H1 (cell line): ENCODE data around the gene ZNF598. TPM values are rescaled to one million over a fixed set of nuclear protein-coding genes. Genes with fewer than 3 reads are reported as not detected.
A peak's percentile ranks its signal among the peaks of the same experiment; 100 is the strongest.

Experiments used
- BCL11A ChIP-seq, 2 experiments: IDR thresholded peaks; one replicate each; pipeline ENCODE4 v1.6.1; 2011; ENCODE audit warnings: low read depth in 2 of 2, low read length in 2 of 2, mild to moderate bottlenecking in 2 of 2
- CBX8 ChIP-seq: fragments of 300-800, 300-1000 bp; sonication (generic); IDR thresholded peaks from 2 replicates; pipeline ENCODE4 v1.7.1; 2016; ENCODE audit warnings: low read depth, low read length, borderline replicate concordance
- CHD1 ChIP-seq: IDR thresholded peaks from 2 replicates; pipeline ENCODE4 v1.6.1; 2012; ENCODE audit warnings: low read depth, low read length, improper control_type of control experiment
- CTBP2 ChIP-seq: IDR thresholded peaks from 2 replicates; pipeline ENCODE4 v1.7.0; 2011; ENCODE audit warnings: borderline replicate concordance, mild to moderate bottlenecking, moderate library complexity, mixed read lengths, low read length; ENCODE audit not compliant: insufficient read depth, insufficient read length
- EGR1 ChIP-seq: IDR thresholded peaks from 2 replicates; pipeline ENCODE4 v1.6.1; 2011; ENCODE audit warnings: low read depth, low read length, borderline replicate concordance
- FOSL1 ChIP-seq: IDR thresholded peaks from 2 replicates; pipeline ENCODE4 v1.6.1; 2011; ENCODE audit warnings: mild to moderate bottlenecking, low read depth, low read length, moderate library complexity; ENCODE audit not compliant: insufficient read depth
- HDAC6 ChIP-seq: IDR thresholded peaks from one replicate; pipeline ENCODE4 v1.7.1; 2012; ENCODE audit warnings: low read depth, mild to moderate bottlenecking, inconsistent platforms, low read length, moderate library complexity
- KDM4A ChIP-seq: IDR thresholded peaks from one replicate; pipeline ENCODE4 v1.7.1; 2012; ENCODE audit warnings: low read depth, mild to moderate bottlenecking, moderate library complexity, low read length, inconsistent platforms; ENCODE audit not compliant: severe bottlenecking
- NRF1 ChIP-seq: IDR thresholded peaks from 2 replicates; pipeline ENCODE4 v1.6.1; 2011; ENCODE audit warnings: mild to moderate bottlenecking, low read depth, low read length, improper control_type of control experiment
- POU5F1 ChIP-seq: IDR thresholded peaks from 2 replicates; pipeline ENCODE4 v1.6.1; 2011; ENCODE audit warnings: low read depth, mild to moderate bottlenecking, low read length, moderate library complexity
- RAD21 ChIP-seq, 2 experiments: IDR thresholded peaks in 1 of 2; conservative IDR thresholded peaks in 1 of 2; 2 replicates each; pipeline ENCODE4 v1.6.1; 2011; ENCODE audit warnings: low read depth in 2 of 2, low read length in 2 of 2, improper control_type of control experiment in 1 of 2, inconsistent platforms in 1 of 2, mild to moderate bottlenecking in 1 of 2, moderate library complexity in 1 of 2
- RFX5 ChIP-seq: IDR thresholded peaks from 2 replicates; pipeline ENCODE4 v1.6.1; 2011; ENCODE audit warnings: low read depth, low read length, improper control_type of control experiment, borderline replicate concordance
- SAP30 ChIP-seq: fragments of 300-600 bp; sonication (generic); IDR thresholded peaks from 2 replicates; pipeline ENCODE4 v1.7.1; 2012; ENCODE audit warnings: low read length, moderate library complexity, mild to moderate bottlenecking, inconsistent platforms; ENCODE audit not compliant: insufficient read depth, insufficient replicate concordance
- TCF12 ChIP-seq: IDR thresholded peaks from 2 replicates; pipeline ENCODE4 v1.6.1; 2011; ENCODE audit warnings: low read depth, mild to moderate bottlenecking, low read length
- YY1 ChIP-seq: IDR thresholded peaks from 2 replicates; pipeline ENCODE4 v1.6.1; 2011; ENCODE audit warnings: low read depth, mild to moderate bottlenecking, low read length
- ZNF274 ChIP-seq: IDR thresholded peaks from 2 replicates; pipeline ENCODE4 v1.7.0; 2012; ENCODE audit warnings: low read length, borderline replicate concordance; ENCODE audit errors: extremely low read depth
- polyA plus RNA-seq, 7 experiments: library from polyadenylated mRNA; depleted of rRNA in 3 of 7; stranded (reverse) in 5 of 7; unstranded in 2 of 7; fragments of >200 nt in 5 of 7; fragments of 200-250 nt in 2 of 7; gene quantifications; 1 replicate in 5 of 7; 2 replicates in 1 of 7; 4 replicates in 1 of 7; pipeline versions ENCODE4 v1.2.1 to v1.2.3, GENCODE V29; 2011 to 2013; ENCODE audit warnings: missing spikeins in 2 of 7, mixed read lengths in 2 of 7
- total RNA-seq: library from RNA; stranded (reverse); fragmentation: NEBNext Ultra II Directional; extraction: Animal tissue kit (Norgen Biotek cat#: 25700); gene quantifications from 2 replicates; pipeline ENCODE4 v1.2.1, GENCODE V29; 2021
- TF ChIP-seq, protein P1 (sequence below): IDR thresholded peaks from 2 replicates; pipeline ENCODE4 v1.6.1; 2012; ENCODE audit warnings: inconsistent platforms
- TF ChIP-seq, protein P2 (sequence below): IDR thresholded peaks from 2 replicates; pipeline ENCODE4 v1.6.1; 2011; ENCODE audit warnings: low read depth, mild to moderate bottlenecking, low read length; ENCODE audit not compliant: insufficient read depth
- TF ChIP-seq, protein P3 (sequence below), 3 experiments: IDR thresholded peaks; 1 replicate in 2 of 3; 2 replicates in 1 of 3; pipeline versions ENCODE4 v1.5.1 to v1.6.1; 2011; ENCODE audit warnings: low read length in 3 of 3, mild to moderate bottlenecking in 3 of 3, inconsistent platforms in 2 of 3, low read depth in 1 of 3, moderate library complexity in 1 of 3; ENCODE audit not compliant: insufficient read depth in 1 of 3; ENCODE audit errors: control extremely low read depth in 1 of 3

ZNF598 gene
- total and polyA plus RNA-seq, 2 of the 8 experiments (the other 6 are each of a cell fraction or from before 2014, with no cell fraction given): 29.3 to 47.6 TPM

DNA sequence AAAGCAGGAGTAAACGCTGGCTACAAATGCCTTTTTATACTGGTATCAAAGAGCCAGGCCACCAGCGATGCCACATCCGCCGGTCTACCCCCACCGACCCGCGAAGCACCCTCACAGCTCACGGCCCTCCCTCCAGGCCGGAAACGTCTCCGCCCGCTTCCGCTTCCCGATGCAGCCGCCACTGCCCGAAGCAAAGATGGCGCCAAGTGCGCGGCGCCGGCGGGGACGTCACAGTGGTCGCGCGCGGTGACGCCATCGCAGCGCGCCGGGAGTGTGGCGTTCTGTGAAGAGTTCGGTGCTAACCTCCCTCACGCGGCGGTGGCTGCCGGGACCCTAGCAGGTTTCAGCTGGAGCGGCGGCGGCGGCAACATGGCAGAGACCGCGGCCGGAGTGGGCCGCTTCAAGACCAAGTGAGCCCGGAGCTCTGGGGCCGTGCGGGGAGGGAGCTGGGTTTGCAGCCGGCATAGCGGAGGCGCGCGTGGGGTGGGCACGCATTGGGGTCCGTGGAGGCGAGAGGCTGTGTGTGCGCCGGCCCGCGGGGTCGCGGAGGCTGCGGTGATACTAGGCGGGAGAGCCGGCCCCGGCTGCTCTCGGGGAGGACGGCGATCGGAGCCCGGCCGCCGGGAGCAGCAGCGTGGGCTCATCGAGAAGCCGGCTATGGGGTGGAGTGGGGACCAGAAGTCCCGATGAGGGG, 37.7 kb downstream of the ZNF598 start, which contains the start of gene TBL3 (continued):
- TF ChIP-seq CTBP2: peak; percentile 46
- TF ChIP-seq CBX8: no peak
- peak; percentile 100 for TF ChIP-seq KDM4A
- TF ChIP-seq NRF1: no peak
- no peak; a peak in 1 of 4 replicates for TF ChIP-seq RAD21 (IDR thresholded peaks at IDR 0.05 in 1 of 2, conservative IDR thresholded peaks at IDR 0.05 in 1 of 2; ENCODE audit: low read depth in 2 of 2, low read length in 2 of 2)
- 0 out of 2 replicates have a peak, but pooled peaks have one; percentile 57 for TF ChIP-seq TCF12
- TF ChIP-seq HDAC6: no peak
- no peak for TF ChIP-seq FOSL1
- TF ChIP-seq POU5F1: no peak
- TF ChIP-seq CHD1: no peak
- peak; percentile 100 for TF ChIP-seq YY1
- TF ChIP-seq RFX5: no peak
- no peak for TF ChIP-seq ZNF274
- TF ChIP-seq, protein P1, sequence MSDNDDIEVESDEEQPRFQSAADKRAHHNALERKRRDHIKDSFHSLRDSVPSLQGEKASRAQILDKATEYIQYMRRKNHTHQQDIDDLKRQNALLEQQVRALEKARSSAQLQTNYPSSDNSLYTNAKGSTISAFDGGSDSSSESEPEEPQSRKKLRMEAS: peak; percentile 84
- TF ChIP-seq BCL11A (IDR thresholded peaks at IDR 0.05; ENCODE audit: low read depth in 2 of 2, low read length in 2 of 2): no peak
- TF ChIP-seq, protein P2, sequence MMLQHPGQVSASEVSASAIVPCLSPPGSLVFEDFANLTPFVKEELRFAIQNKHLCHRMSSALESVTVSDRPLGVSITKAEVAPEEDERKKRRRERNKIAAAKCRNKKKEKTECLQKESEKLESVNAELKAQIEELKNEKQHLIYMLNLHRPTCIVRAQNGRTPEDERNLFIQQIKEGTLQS: peak; percentile 100
- TF ChIP-seq, protein P3, sequence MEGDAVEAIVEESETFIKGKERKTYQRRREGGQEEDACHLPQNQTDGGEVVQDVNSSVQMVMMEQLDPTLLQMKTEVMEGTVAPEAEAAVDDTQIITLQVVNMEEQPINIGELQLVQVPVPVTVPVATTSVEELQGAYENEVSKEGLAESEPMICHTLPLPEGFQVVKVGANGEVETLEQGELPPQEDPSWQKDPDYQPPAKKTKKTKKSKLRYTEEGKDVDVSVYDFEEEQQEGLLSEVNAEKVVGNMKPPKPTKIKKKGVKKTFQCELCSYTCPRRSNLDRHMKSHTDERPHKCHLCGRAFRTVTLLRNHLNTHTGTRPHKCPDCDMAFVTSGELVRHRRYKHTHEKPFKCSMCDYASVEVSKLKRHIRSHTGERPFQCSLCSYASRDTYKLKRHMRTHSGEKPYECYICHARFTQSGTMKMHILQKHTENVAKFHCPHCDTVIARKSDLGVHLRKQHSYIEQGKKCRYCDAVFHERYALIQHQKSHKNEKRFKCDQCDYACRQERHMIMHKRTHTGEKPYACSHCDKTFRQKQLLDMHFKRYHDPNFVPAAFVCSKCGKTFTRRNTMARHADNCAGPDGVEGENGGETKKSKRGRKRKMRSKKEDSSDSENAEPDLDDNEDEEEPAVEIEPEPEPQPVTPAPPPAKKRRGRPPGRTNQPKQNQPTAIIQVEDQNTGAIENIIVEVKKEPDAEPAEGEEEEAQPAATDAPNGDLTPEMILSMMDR (IDR thresholded peaks at IDR 0.05; ENCODE audit: control extremely low read depth in 1 of 3, insufficient read depth in 1 of 3, low read depth in 1 of 3, low read length in 3 of 3): 0 out of 4 replicates have a peak, but pooled peaks of 1 of the 3 experiments have one; percentile 14
- no peak for TF ChIP-seq SAP30
- peak; percentile 90 for TF ChIP-seq EGR1
